ENCODE measurements around the gene C11orf21.

DNA sequence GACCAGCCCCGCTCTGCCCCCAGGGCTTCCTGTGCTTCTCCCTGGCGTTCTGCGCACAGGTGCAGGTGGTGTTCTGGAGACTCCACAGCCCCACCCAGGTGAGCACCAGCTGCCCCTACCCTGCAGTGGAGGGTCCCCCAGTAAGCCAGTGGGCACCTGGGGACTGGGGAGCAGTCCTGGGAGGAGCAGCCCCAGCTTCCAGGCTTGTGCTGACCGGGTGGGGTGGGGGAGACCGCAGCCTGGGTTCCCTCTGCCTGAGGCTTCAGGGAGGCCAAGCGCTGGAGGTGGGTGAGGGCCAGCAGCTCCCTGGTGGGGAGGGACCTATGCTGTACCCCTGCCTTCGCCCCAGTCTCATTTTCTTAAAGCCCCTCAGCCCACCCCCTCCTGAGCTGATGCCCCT lies 7.0 kb upstream of the C11orf21 start:
- TF ChIP-seq, protein P1, sequence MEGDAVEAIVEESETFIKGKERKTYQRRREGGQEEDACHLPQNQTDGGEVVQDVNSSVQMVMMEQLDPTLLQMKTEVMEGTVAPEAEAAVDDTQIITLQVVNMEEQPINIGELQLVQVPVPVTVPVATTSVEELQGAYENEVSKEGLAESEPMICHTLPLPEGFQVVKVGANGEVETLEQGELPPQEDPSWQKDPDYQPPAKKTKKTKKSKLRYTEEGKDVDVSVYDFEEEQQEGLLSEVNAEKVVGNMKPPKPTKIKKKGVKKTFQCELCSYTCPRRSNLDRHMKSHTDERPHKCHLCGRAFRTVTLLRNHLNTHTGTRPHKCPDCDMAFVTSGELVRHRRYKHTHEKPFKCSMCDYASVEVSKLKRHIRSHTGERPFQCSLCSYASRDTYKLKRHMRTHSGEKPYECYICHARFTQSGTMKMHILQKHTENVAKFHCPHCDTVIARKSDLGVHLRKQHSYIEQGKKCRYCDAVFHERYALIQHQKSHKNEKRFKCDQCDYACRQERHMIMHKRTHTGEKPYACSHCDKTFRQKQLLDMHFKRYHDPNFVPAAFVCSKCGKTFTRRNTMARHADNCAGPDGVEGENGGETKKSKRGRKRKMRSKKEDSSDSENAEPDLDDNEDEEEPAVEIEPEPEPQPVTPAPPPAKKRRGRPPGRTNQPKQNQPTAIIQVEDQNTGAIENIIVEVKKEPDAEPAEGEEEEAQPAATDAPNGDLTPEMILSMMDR (conservative IDR thresholded peaks at IDR 0.05; ENCODE audit: low read length) = no peak
- no peak for TF ChIP-seq EZH2phosphoT487 (IDR thresholded peaks at IDR 0.05; ENCODE audit: borderline replicate concordance, low read depth, low read length)

Measured in OCI-LY7 (cell line).